Measurements from ENCODE around the gene PLCB4.

Gene PLCB4

DNA sequence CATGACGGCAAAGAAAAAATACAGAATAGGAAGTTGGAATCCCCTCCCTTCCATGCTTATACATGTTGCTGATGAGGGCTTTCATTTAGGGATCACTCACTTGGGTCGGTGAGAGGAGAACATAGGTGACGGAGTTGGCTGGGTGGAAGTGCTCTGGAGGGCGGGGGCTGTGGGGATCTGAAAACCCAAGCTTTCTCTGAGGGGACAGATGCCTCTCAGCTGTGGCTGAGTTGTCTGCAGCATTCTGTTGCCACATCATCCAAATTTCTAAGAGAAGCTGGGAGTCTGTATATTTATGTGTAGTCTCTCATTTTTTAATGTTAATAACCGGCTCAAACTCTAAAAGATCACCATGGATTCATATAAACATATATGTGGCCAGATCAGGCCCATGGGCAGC lies 141.5 kb downstream of the PLCB4 start (continued):
- no peak for TF ChIP-seq PRDM10 (tag by site-specific recombination; IDR thresholded peaks at IDR 0.05)

DNA sequence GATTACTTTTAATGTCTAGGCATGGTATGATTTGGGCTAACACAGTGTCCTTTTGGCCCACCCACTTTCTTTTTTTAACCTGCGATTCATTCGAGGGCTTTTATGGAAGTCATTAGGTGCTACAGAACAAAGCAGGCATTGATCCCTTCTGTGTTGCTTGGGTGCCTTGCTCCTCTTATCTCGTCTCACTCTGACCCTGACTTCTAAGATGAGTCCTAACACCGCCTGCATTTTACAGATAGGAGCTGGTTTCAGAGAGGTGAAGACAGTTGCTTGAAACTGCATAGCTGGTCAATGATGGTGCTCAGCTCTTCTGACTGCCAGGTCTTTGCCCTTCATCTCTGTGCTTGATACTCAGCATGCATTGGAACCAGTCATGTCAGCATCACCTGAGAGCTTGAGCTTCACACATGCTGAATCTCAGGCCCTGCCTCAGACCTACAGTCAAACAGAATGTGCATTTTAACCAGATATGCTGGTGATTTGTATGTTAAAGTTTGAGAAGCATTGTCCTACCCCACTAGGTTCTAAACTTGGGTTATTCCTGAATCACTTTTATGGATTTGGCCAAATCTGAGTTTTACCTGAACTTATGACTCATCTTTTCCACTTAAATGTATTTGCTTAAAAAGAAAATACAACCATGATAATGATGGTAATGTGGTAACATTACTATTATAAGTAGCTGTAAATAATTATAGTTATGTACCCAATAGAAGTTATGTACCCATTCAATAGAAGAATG lies 142.3 kb downstream of the PLCB4 start:
- POLR2A ChIA-PET: no interaction called here

DNA sequence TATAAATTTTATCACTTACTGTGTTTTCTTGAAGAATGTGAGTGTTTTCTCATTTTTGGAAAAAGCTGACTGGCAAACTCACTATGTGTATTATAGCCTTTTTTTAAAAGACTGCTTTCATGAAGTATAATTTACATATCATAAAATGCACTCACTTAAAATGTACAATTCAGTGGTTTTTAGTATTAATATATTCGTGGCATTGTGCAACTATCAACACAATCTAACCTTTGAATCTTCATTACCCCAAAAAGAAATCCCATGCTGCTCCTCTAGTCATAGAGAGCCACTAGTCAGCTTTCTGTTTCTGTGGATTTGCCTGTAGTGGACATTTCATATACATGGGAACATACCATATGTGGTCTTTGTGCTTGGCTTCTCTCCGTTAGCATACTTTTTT lies 143.8 kb downstream of the PLCB4 start:
- Histone ChIP-seq H3K4me1 (ENCODE audit: control insufficient read depth, insufficient read depth, low read length) (no peaks in the 10 kb centered on the region), H3K36me3 (ENCODE audit: control insufficient read depth in 2 of 2, insufficient read depth in 1 of 2, low read length in 2 of 2) (no peaks in the 10 kb centered on the region), H3K27ac (ENCODE audit: extremely low read depth, low read depth, low read length) (no peak overlapping the region), H3K9me3 (ENCODE audit: control insufficient read depth, insufficient read depth, low read depth, low read length) (no peaks in the 10 kb centered on the region), H3K4me3 (ENCODE audit: low read depth, low read length) (no peak overlapping the region)
- no peak for TF ChIP-seq ZNF585B (tag by site-specific recombination; IDR thresholded peaks at IDR 0.05)
- TF ChIP-seq, protein P1, sequence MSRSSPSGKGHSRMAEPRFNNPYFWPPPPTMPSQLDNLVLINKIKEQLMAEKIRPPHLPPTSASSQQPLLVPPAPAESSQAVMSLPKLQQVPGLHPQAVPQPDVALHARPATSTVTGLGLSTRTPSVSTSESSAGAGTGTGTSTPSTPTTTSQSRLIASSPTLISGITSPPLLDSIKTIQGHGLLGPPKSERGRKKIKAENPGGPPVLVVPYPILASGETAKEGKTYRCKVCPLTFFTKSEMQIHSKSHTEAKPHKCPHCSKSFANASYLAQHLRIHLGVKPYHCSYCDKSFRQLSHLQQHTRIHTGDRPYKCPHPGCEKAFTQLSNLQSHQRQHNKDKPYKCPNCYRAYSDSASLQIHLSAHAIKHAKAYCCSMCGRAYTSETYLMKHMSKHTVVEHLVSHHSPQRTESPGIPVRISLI (tag by site-specific recombination; IDR thresholded peaks at IDR 0.05): no peak
- TF ChIP-seq ZNF114 (tag by site-specific recombination; IDR thresholded peaks at IDR 0.05): no peak
- TF ChIP-seq ZNF223 (tag by site-specific recombination; IDR thresholded peaks at IDR 0.05): no peak
- no peak for TF ChIP-seq ZNF473 (tag by site-specific recombination; IDR thresholded peaks at IDR 0.05)
- no peak for TF ChIP-seq ZNF18 (tag by site-specific recombination; IDR thresholded peaks at IDR 0.05)
- no peak for TF ChIP-seq ZNF174 (tag by site-specific recombination; IDR thresholded peaks at IDR 0.05)
- CTCF ChIA-PET: no interaction called here
- POLR2A ChIA-PET: no interaction called here

More for the DNA sequence above, 142.3 kb downstream of the PLCB4 start:
- no peak overlapping the region for H3K4me3 ChIP-seq (ENCODE audit: low read depth, low read length)
- no peaks in the 10 kb centered on the region for H3K36me3 ChIP-seq (ENCODE audit: control insufficient read depth in 2 of 2, insufficient read depth in 1 of 2, low read length in 2 of 2)
- CTCF ChIA-PET: interaction anchor here (0.7 to 1.0 kb wide), 2 partner anchors 36 to 42 kb away, joined by 3 read pairs; no protein-coding TSS in a partner anchor
- H3K27ac ChIP-seq (ENCODE audit: extremely low read depth, low read depth, low read length): no peak overlapping the region
- TF ChIP-seq ZNF10 (tag by site-specific recombination; IDR thresholded peaks at IDR 0.05) (no peak), HOXC10 (CRISPR knock-in tag; IDR thresholded peaks at IDR 0.05) (no peak)
- TF ChIP-seq, protein P2, sequence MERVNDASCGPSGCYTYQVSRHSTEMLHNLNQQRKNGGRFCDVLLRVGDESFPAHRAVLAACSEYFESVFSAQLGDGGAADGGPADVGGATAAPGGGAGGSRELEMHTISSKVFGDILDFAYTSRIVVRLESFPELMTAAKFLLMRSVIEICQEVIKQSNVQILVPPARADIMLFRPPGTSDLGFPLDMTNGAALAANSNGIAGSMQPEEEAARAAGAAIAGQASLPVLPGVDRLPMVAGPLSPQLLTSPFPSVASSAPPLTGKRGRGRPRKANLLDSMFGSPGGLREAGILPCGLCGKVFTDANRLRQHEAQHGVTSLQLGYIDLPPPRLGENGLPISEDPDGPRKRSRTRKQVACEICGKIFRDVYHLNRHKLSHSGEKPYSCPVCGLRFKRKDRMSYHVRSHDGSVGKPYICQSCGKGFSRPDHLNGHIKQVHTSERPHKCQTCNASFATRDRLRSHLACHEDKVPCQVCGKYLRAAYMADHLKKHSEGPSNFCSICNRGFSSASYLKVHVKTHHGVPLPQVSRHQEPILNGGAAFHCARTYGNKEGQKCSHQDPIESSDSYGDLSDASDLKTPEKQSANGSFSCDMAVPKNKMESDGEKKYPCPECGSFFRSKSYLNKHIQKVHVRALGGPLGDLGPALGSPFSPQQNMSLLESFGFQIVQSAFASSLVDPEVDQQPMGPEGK (tag by site-specific recombination; IDR thresholded peaks at IDR 0.05): no peak
- H3K4me1 ChIP-seq (ENCODE audit: control insufficient read depth, insufficient read depth, low read length): no peaks in the 10 kb centered on the region
- H3K9me3 ChIP-seq (ENCODE audit: control insufficient read depth, insufficient read depth, low read depth, low read length): no peaks in the 10 kb centered on the region

All from HEK293 (cell line).